ENCODE data around the gene HACD2.

Gene HACD2

GRCh38 chr3:123571973-123572365, 12.9 kb downstream of the HACD2 start:
- H3K36me3 ChIP-seq (ENCODE audit: control insufficient read depth, insufficient read depth, low read length) = no peaks in the 10 kb centered on the region
- 93 to 97% methylated on average over 2 of the region's 2 CpGs for WGBS, 2 experiments
- no peak overlapping the region for H3K4me3 ChIP-seq (ENCODE audit: insufficient read depth, low read depth, low read length)
- no peaks in the 10 kb centered on the region for H3K4me1 ChIP-seq (ENCODE audit: control insufficient read depth, insufficient read depth, low read length)
- no peak overlapping the region for H3K27ac ChIP-seq (ENCODE audit: insufficient read depth, low read depth, low read length, poor library complexity, severe bottlenecking)
- H3K27me3 ChIP-seq (ENCODE audit: control insufficient read depth, insufficient read depth, low read length, poor library complexity, severe bottlenecking) = no peaks in the 10 kb centered on the region
- H3K9me3 ChIP-seq (ENCODE audit: control insufficient read depth, low read length) = no peaks in the 10 kb centered on the region

GRCh38 chr3:123571264-123571972, 13.4 kb downstream of the HACD2 start:
- H3K36me3 ChIP-seq (ENCODE audit: control insufficient read depth, insufficient read depth, low read length) = no peaks in the 10 kb centered on the region
- 41 to 52% methylated on average over 3 to 4 of the region's 4 CpGs for WGBS, 2 experiments
- no peak overlapping the region for H3K4me3 ChIP-seq (ENCODE audit: insufficient read depth, low read depth, low read length)
- no peaks in the 10 kb centered on the region for H3K27me3 ChIP-seq (ENCODE audit: control insufficient read depth, insufficient read depth, low read length, poor library complexity, severe bottlenecking)
- H3K9me3 ChIP-seq (ENCODE audit: control insufficient read depth, low read length) = no peaks in the 10 kb centered on the region
- no peak overlapping the region for H3K27ac ChIP-seq (ENCODE audit: insufficient read depth, low read depth, low read length, poor library complexity, severe bottlenecking)
- no peaks in the 10 kb centered on the region for H3K4me1 ChIP-seq (ENCODE audit: control insufficient read depth, insufficient read depth, low read length)

- Histone ChIP-seq H3K27me3 (ENCODE audit: control insufficient read depth, insufficient read depth, low read length, poor library complexity, severe bottlenecking) (no peaks in the 10 kb centered on the region), H3K36me3 (ENCODE audit: control insufficient read depth, insufficient read depth, low read length) (no peaks in the 10 kb centered on the region), H3K27ac (ENCODE audit: insufficient read depth, low read depth, low read length, poor library complexity, severe bottlenecking) (no peak overlapping the region), H3K4me3 (ENCODE audit: insufficient read depth, low read depth, low read length) (no peak overlapping the region), H3K9me3 (ENCODE audit: control insufficient read depth, low read length) (no peaks in the 10 kb centered on the region), H3K4me1 (ENCODE audit: control insufficient read depth, insufficient read depth, low read length) (no peaks in the 10 kb centered on the region)
Observed at GRCh38 chr3:123568875-123569274, 16.0 kb downstream of the HACD2 start.

- WGBS, 2 experiments = 92 to 96% methylated on average over 7 of the region's 7 CpGs
- H3K36me3 ChIP-seq (ENCODE audit: control insufficient read depth, insufficient read depth, low read length) = no peaks in the 10 kb centered on the region
- no peak overlapping the region for H3K4me3 ChIP-seq (ENCODE audit: insufficient read depth, low read depth, low read length)
- no peaks in the 10 kb centered on the region for H3K27me3 ChIP-seq (ENCODE audit: control insufficient read depth, insufficient read depth, low read length, poor library complexity, severe bottlenecking)
- no peak overlapping the region for H3K27ac ChIP-seq (ENCODE audit: insufficient read depth, low read depth, low read length, poor library complexity, severe bottlenecking)
- H3K4me1 ChIP-seq (ENCODE audit: control insufficient read depth, insufficient read depth, low read length) = no peaks in the 10 kb centered on the region
- no peaks in the 10 kb centered on the region for H3K9me3 ChIP-seq (ENCODE audit: control insufficient read depth, low read length)
Observed at GRCh38 chr3:123568034-123568433, 16.8 kb downstream of the HACD2 start.

- Histone ChIP-seq H3K27ac (ENCODE audit: insufficient read depth, low read depth, low read length, poor library complexity, severe bottlenecking) (no peak overlapping the region), H3K9me3 (ENCODE audit: control insufficient read depth, low read length) (no peaks in the 10 kb centered on the region), H3K4me3 (ENCODE audit: insufficient read depth, low read depth, low read length) (no peak overlapping the region), H3K4me1 (ENCODE audit: control insufficient read depth, insufficient read depth, low read length) (no peaks in the 10 kb centered on the region), H3K36me3 (ENCODE audit: control insufficient read depth, insufficient read depth, low read length) (no peaks in the 10 kb centered on the region), H3K27me3 (ENCODE audit: control insufficient read depth, insufficient read depth, low read length, poor library complexity, severe bottlenecking) (no peaks in the 10 kb centered on the region)
- 92% methylated on average over 6 of the region's 6 CpGs for WGBS, 2 experiments
Observed at GRCh38 chr3:123564056-123564455, 20.8 kb downstream of the HACD2 start.

- Histone ChIP-seq H3K27ac (ENCODE audit: insufficient read depth, low read depth, low read length, poor library complexity, severe bottlenecking) (no peak overlapping the region), H3K4me1 (ENCODE audit: control insufficient read depth, insufficient read depth, low read length) (no peaks in the 10 kb centered on the region), H3K36me3 (ENCODE audit: control insufficient read depth, insufficient read depth, low read length) (no peaks in the 10 kb centered on the region), H3K9me3 (ENCODE audit: control insufficient read depth, low read length) (no peaks in the 10 kb centered on the region), H3K27me3 (ENCODE audit: control insufficient read depth, insufficient read depth, low read length, poor library complexity, severe bottlenecking) (no peaks in the 10 kb centered on the region), H3K4me3 (ENCODE audit: insufficient read depth, low read depth, low read length) (no peak overlapping the region)
- WGBS, 2 experiments = no CpG with 5 or more reads among the region's 1 CpG
Observed at GRCh38 chr3:123562547-123562946, 22.3 kb downstream of the HACD2 start.

GRCh38 chr3:123561188-123561587, 23.7 kb downstream of the HACD2 start:
- Histone ChIP-seq H3K4me3 (ENCODE audit: insufficient read depth, low read depth, low read length) (no peak overlapping the region), H3K36me3 (ENCODE audit: control insufficient read depth, insufficient read depth, low read length) (no peaks in the 10 kb centered on the region), H3K27ac (ENCODE audit: insufficient read depth, low read depth, low read length, poor library complexity, severe bottlenecking) (no peak overlapping the region), H3K27me3 (ENCODE audit: control insufficient read depth, insufficient read depth, low read length, poor library complexity, severe bottlenecking) (no peaks in the 10 kb centered on the region), H3K4me1 (ENCODE audit: control insufficient read depth, insufficient read depth, low read length) (no peaks in the 10 kb centered on the region), H3K9me3 (ENCODE audit: control insufficient read depth, low read length) (no peaks in the 10 kb centered on the region)
- 70 to 82% methylated on average over 2 of the region's 2 CpGs for WGBS, 2 experiments

- Histone ChIP-seq H3K36me3 (ENCODE audit: control insufficient read depth, insufficient read depth, low read length) (no peaks in the 10 kb centered on the region), H3K27me3 (ENCODE audit: control insufficient read depth, insufficient read depth, low read length, poor library complexity, severe bottlenecking) (no peaks in the 10 kb centered on the region), H3K9me3 (ENCODE audit: control insufficient read depth, low read length) (no peaks in the 10 kb centered on the region), H3K27ac (ENCODE audit: insufficient read depth, low read depth, low read length, poor library complexity, severe bottlenecking) (no peak overlapping the region), H3K4me1 (ENCODE audit: control insufficient read depth, insufficient read depth, low read length) (no peaks in the 10 kb centered on the region), H3K4me3 (ENCODE audit: insufficient read depth, low read depth, low read length) (no peak overlapping the region)
- WGBS, 2 experiments = 58 to 60% methylated on average over 12 of the region's 12 CpGs
Observed at GRCh38 chr3:123559040-123559861, 25.6 kb downstream of the HACD2 start.

- no peaks in the 10 kb centered on the region for H3K36me3 ChIP-seq (ENCODE audit: control insufficient read depth, insufficient read depth, low read length)
- no peaks in the 10 kb centered on the region for H3K27me3 ChIP-seq (ENCODE audit: control insufficient read depth, insufficient read depth, low read length, poor library complexity, severe bottlenecking)
- H3K9me3 ChIP-seq (ENCODE audit: control insufficient read depth, low read length) = no peaks in the 10 kb centered on the region
- H3K27ac ChIP-seq (ENCODE audit: insufficient read depth, low read depth, low read length, poor library complexity, severe bottlenecking) = no peak overlapping the region
- WGBS, 2 experiments = 94 to 100% methylated on average over 1 of the region's 1 CpG
- H3K4me1 ChIP-seq (ENCODE audit: control insufficient read depth, insufficient read depth, low read length) = no peaks in the 10 kb centered on the region
- H3K4me3 ChIP-seq (ENCODE audit: insufficient read depth, low read depth, low read length) = no peak overlapping the region
Observed at GRCh38 chr3:123553536-123553935, 31.3 kb downstream of the HACD2 start.

- no peak overlapping the region for H3K4me3 ChIP-seq (ENCODE audit: insufficient read depth, low read depth, low read length)
- no peaks in the 10 kb centered on the region for H3K9me3 ChIP-seq (ENCODE audit: control insufficient read depth, low read length)
- no peaks in the 10 kb centered on the region for H3K27me3 ChIP-seq (ENCODE audit: control insufficient read depth, insufficient read depth, low read length, poor library complexity, severe bottlenecking)
- no peaks in the 10 kb centered on the region for H3K4me1 ChIP-seq (ENCODE audit: control insufficient read depth, insufficient read depth, low read length)
- no peak overlapping the region for H3K27ac ChIP-seq (ENCODE audit: insufficient read depth, low read depth, low read length, poor library complexity, severe bottlenecking)
- H3K36me3 ChIP-seq (ENCODE audit: control insufficient read depth, insufficient read depth, low read length) = no peaks in the 10 kb centered on the region
Observed at GRCh38 chr3:123552768-123553167, 32.1 kb downstream of the HACD2 start.
